GM18870 (cell line): Measurements from ENCODE around the gene NGLY1.

Source experiments
- ATAC-seq: cut with Tn5 transposase; IDR thresholded peaks from one replicate; pipeline ENCODE4 v1.9.1; 2021; ENCODE audit warnings: moderate library complexity; ENCODE audit not compliant: unreplicated experiment

Gene NGLY1

DNA sequence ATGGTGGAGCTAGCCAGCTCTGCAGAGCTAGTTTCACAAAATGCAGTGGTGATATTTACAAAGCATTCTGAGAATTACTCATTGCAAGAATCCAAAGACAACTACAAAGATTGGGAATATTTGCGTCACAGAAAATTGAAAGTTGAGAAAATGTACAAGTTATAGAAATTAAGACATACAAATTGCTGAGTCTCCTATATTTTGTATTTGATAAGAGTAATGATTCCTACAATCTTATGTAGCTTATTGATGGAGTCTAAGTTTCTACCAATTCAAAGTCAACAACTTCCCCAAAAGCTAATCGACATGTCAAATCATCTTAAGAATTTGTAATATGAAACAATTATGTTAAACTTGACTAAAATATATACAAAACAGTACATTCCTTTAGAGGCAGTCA, 72.2 kb downstream of the NGLY1 start:
- ATAC-seq, result no peak

DNA sequence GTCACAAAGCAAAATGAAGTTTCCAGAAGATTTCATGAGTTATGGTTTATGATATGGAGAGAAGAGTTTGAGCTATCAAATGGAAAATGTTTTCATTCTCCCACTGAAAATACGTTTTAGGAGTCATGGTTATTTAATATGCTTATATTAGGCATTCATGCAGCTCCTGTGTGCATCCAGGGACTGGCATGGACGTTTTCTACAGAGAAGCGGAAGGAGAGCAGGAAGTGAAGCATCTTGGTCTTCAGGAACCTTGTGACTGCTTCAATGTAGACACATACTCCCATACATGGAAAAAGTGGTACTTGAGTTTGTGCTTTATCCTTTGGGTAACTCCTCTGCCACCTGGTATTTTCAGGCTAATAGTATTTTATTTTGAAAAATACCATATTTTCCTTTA, 75.2 kb downstream of the NGLY1 start:
- ATAC-seq, result no peak

DNA sequence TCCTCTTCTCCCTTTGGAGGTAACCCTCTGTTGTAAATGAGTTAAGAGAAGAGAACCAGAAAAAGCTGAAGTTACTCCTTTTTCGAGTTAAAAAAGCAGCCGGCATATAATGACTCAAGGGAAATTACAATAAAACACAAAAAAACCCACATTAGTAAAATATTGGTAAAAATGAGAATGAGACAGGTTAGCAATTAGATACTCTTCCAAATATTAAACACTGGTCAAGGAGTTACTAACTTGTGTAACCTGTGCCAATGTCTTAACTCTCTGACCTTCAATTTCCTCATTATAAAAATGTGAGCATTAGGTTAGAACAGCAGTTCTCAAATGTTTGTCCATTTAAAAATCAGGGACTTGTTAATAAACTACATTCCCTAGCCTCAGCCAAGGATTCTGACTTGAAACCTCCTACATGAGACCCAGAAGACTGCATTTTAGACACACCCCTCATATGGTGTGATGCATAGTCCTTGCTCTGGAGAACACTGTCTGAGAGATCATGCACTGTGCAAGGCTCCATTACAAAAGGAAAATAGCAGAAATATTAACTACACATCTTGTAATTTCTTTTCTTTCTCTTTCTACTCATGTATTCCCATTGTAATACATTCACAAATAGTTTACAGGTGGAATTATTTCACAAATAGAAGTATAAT, 75.8 kb downstream of the NGLY1 start:
- ATAC-seq, result no peak

DNA sequence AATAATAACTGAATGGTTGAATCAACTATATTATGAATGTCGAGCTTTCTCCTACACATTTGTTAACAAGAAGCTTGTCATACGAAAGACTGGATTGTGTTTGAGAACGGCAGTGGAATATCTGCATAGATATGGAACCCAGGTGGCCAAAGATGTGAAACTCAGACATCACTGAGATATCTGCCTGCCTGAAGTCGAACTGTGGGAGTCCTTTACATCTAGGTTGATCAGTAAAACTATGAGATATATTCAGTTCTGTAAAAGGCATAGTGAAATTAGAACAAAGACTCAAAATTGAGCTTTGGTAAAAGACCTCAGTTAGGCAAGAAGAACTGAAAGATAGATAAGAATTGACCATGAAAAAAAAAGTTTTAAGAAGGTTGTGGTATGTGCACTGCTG, 77.0 kb downstream of the NGLY1 start:
- no peak for ATAC-seq

DNA sequence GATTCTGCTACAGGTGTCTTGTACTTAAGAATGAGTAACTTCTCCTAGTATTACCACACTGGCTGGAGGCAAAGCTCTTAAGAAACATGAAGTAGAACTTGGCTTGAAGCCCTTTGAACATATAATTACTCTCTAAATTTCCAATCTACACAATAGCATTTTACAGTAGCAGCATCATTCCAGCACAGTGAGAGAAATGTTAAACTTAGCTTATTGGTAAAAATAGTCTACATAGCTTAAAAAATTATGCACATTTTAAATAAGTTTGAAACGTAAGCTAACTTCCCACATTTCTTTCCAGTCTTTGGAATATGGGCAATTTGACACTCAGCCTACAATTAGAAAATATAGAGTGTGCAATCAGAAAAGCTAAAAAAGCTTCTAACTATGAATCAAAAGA, 85.7 kb downstream of the NGLY1 start:
- no peak for ATAC-seq

DNA sequence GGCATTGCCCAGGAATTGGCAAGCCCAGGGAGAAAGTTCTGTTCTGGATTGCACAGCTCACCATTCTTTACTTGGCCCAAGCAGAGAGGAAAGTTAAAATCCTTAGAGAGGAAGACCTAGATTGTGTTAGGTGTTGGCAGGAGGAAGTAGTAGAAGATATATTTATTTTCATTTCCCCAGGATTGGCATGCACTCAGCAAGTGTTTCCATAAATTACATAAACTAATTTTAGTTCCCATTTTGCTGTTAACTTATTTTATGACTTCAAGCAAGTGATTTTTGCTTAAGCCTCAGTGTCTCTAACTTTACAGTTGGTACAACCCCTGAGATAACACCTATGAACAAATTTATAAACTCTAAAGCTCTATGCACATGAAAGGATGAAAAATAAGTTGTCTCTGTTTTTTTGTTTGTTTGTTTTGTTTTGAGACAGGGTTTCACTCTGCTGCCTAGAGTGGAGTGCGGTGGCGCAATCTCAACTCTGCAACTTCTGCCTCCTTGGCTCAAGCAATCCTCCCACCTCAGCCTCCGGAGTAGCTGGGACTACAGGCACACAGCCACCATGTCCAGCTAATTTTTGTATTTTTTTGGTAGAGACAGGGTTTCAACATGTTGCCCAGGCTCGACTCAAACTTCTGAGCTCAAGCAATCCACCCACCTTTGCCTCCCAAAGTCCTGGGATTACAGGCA, 87.4 kb downstream of the NGLY1 start:
- no peak for ATAC-seq

DNA sequence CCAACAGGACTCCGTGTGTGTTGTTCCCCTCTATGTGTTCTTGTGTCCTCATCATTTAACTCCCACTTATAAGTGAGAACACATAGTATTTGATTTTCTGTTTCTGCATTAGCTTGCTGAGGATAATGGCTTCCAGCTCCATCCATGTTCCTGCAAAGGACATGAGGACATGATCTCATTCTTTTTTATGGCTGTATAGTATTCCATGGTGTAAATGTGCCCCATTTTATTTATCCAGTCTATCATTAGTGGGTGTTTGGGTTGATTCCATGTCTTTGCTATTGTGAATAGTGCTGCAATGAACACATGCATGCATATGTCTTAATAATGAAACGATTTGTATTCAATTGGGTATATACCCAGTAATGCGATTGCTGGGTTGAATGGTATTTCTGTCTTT, 90.0 kb downstream of the NGLY1 start:
- ATAC-seq, result no peak

DNA sequence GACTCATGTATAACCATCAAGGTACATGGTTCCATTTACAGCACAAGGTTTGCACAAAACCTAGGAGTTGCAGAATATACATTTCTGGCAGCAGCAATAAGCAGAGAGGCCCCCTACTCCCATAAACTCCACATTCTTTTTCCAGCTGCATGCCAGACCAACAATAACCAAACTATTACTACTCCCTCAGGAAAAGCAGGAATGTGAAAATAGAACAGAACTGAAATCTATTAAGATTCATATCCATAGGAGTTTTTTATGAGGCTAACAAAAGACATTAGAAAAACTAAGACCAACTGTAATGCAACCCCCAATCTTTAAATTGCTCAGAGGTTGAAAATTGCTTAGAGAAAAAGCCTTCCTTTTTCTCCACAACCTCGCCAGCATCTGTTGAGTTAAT, 90.9 kb downstream of the NGLY1 start:
- no peak for ATAC-seq

DNA sequence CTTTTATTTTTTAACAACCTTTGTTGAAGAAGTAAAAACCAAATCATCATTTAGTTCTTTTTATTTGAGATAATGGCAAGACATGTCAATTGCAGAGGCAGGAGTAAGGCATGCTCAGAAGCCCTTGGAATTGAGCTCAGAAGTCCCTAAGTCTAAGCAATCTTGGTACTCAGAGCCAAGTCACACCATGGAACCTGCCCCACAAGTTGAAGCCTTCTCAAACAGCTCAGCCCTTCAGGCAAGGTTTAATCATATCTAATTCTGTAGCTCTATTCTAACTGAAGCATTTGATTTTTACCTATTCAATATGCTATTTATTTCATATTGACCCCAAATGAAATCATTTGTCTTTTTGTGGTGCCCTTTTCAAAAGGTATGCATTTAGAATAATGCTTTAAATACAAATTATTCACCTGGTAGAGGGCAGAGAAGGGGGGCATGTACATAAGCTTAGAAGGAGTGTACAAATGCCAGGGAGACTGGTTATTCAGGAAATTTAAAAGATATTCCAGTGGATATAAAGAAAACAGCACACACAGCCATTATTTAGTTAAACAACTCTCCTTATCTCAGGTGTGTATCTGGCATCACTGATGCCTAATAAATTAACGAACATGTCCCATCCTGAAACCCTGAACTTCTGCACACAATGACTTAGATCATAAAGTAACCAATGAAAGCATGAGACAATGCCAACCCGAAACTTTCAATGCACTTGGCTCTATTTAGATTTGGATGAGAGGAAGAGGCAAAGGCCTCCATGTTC, 92.3 kb downstream of the NGLY1 start:
- ATAC-seq, result no peak

DNA sequence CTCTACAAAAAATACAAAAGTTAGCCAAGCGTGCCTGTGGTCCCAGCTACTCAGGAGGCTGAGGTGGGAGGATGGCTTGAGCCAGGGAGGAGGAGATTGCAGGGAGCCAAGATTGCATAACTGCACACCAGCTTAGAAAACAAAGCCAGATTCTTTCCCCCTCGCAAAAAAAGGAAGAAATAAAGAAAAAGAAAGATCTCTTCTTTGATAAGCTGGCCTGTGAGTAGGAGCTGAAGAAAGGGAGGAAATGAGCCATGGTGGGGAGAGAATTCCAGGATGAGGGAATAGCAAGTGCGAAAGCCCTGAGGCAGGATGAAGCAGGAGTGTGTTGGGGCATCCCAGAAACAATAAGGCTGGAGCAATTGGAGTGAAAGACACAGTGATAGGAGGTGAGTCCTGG, 94.0 kb downstream of the NGLY1 start:
- ATAC-seq, result no peak

DNA sequence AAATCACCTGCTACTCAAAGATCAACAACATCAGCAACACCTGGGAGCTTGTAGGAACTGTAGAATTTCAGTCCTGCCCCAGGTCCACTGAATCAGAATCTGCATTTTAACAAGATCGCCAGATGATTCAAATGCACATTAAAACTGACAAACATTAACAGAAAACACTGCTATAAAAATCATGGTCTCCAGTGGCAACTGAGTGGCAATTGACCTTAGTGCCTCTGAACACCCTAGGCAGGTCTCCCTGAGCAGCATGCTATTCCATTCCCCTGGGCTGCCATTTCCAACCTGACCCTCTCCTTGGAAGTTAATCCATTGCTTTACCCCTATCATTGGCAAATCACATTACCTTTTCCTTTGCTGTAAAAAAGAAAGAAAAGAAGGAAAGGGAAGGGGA, 95.5 kb downstream of the NGLY1 start:
- ATAC-seq, result no peak

DNA sequence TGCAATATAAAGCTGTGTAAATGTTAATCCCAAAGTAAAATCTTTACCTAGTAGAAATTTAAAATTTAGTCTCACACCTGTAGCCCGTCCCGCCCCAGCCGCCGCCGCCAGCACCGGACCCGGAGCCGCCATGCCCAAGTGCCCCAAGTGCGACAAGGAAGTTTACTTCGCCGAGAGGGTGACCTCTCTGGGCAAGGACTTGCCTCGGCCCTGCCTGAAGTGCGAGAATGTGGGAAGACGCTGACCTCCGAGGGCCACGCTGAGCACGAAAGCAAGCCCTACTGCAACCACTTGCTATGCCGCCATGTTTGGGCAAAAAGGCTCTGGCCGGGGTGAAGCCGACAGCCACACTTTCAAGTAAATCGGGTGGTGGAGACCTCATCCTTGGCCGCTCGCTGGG, 96.5 kb downstream of the NGLY1 start:
- ATAC-seq, result no peak

DNA sequence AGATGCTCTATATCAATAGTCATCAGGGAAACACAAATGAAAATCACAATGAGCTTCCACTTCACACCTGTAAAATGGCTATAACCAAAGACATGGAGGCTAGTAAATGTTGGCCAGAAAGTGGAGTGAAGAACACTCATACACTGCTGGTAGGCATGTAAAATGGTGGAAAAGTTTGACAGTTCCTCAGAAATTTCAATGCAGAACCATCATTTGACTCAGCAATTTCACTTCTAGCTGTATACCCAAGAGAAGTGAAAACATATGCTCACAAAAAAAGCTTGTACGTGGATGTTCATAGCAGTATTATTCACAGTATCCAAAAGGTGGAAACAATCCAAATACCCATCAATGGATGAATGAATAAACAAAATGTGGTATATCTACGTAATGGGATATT, 99.4 kb downstream of the NGLY1 start:
- ATAC-seq, result no peak

DNA sequence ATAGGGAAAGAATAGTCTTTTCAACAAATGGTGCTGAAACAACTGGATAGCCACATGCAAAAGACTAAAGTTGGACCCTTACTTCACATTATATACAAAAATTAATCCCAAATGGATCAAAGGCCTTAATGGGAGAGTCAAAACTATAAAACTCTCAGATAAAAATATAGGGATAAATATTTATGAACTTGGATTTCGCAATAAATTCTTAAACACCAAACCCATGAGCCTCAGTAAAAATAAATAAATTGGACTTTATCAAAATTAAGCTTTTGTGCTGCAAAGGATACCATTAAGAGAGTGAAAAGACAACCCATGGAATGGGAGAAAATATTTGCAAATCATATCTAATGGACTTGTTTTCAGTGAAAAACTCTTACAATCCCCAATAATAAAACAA, 99.8 kb downstream of the NGLY1 start:
- no peak for ATAC-seq

DNA sequence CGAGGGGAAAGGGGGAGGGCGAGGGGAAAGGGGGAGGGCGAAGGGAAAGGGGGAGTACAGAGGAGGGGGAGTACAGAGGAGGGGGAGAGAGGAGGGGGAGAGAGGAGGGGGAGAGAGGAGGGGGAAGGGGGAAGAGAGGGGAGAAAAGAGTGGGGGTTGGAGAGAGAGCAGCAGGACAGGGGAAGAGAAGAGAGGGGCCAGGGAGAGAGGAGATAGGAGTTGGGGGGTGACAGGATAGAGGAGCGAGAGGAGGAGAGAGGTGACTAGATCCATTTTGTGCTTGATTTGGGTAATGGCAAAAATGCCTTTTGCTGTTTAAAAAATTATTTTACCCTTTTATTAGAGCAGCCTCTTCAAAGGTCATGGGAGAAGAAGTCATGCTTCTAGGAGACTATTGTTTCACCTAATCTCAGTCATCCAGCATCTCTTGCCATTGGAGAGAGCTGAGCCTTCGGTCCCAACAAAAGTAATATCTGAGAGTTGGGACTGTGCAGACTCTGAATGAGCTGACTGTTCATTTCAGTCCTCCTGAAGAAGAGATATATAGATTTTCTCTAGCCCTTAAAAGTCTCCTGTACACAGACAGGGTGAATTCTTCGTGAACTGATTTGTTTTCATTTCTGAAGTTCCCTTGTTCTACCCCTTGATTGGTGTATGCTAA, 103.5 kb downstream of the NGLY1 start:
- ATAC-seq, result no peak

DNA sequence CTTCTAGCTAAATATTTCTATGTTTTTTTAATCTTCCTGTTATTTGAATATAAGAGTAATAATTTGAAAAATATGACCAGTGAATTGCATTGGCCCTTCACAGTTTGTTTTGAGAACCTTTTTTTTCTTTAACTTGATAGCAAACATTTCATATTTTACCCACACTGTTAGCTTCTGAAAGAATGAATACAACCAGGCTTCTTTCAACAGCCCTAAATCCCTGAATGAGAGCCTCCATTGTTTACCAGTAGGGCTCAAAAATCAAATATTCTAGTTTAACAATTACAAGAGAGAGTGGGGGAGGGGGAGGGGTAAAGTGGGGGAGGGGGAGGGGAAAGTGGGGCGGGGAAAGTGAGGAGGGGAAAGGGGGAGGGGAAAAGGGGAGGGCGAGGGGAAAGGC, 104.1 kb downstream of the NGLY1 start:
- no peak for ATAC-seq

DNA sequence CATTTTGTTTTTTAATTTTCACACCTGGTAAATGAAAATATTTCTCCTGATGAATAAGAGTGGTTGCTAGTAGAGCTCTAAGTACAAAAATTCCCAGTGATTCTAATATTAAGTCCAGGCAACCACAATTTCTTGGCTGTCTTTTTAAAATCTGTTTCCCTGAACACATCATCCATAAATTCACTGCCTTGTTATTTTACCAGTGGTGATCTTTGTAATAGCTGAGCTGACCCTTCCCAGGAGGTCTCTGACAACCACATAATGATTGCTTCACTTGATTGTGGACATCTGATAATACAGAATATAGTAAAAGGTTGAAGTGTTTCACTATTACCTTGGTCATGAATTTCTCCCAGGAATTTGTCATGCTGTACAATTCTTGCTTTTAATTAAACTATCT, 104.7 kb downstream of the NGLY1 start:
- no peak for ATAC-seq

DNA sequence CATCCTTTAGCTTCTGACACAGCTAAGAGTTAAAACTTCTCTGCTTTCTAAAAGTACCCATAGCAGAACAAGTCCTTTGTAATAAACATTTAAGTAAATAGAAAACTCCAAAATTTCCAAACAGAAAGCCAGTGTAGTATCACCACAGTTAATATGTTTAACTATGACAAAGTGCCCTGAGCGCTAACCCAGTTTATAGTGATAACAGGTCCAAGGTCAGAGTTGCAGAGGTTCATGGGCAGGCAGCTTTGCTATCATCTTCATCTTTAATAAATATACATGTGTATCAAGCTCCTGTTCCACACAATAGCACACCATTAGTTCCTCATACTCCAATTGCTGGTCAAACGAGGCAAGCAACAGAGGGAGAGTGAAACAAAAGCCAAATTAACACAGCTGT, 106.1 kb downstream of the NGLY1 start:
- no peak for ATAC-seq

DNA sequence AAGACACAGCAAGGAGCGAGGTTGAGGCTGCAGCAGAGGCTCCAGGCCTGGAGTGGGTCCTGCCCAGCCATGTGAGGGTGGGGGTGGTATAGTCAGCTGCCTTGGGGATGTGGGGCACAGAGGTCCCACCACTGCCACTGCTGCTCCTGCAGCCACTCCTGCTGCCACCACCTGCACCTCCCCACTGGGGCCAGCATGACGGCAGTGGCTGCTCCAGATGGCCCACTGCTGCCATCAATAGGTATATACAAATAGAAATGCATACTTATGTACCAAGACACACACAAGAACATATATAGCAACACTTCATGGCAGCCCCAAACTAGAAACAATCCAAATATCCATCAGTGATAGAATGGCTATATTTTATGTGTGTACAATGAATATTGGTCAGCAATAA, 108.6 kb downstream of the NGLY1 start:
- no peak for ATAC-seq

DNA sequence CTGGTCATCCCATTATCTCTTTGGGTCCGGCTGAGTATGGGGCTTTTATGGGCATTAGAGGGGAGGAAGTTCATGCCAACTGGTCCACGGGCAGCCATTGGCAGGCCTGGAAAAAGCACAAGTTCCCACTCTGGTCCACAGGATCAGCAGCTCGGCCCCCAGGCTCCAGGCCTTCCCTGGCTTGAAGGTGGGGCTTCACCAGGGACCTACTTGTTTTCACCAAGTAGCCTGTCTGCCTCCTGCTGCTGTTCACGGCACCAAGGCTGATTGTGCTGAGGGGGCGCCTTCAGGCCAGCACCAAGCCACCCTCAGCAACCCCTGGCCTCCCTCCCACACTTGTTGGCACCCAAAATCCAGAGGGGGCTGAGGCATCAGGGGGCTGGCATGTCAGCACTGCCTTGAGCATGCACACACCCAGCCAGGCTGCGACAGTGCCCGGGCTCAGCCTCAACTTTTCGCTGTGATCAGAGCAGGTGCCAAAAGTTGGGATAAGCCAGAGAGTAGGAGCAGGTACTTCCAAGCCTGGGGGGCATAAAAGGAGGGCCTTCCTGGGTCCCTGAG, 109.4 kb downstream of the NGLY1 start:
- no peak for ATAC-seq
